Subcutaneous abdominal adipose tissue (tissue), 5 donors: ENCODE results near the gene SHB.

Source experiments
- H3K27ac ChIP-seq: one replicate; pipeline ENCODE4 v1.7.0; 2013; ENCODE audit warnings: low read depth, mild to moderate bottlenecking, inconsistent platforms, low read length, moderate library complexity
- H3K27me3 ChIP-seq, 5 donors: one replicate each; pipeline ENCODE4 v1.7.0; 2013; ENCODE audit warnings: low read length in 5 of 5, inconsistent platforms in 1 of 5; ENCODE audit not compliant: control insufficient read depth in 5 of 5, insufficient read depth in 4 of 5
- H3K36me3 ChIP-seq, 5 donors: one replicate each; pipeline ENCODE4 v1.7.0; 2013; ENCODE audit warnings: low read length in 5 of 5; ENCODE audit not compliant: control insufficient read depth in 5 of 5, insufficient read depth in 5 of 5
- H3K4me1 ChIP-seq, 5 donors: one replicate each; pipeline ENCODE4 v1.7.0; 2013; ENCODE audit warnings: low read length in 5 of 5, mild to moderate bottlenecking in 3 of 5, moderate library complexity in 1 of 5; ENCODE audit not compliant: control insufficient read depth in 5 of 5, insufficient read depth in 5 of 5
- H3K4me3 ChIP-seq, 5 donors: one replicate each; pipeline ENCODE4 v1.7.0; 2013; ENCODE audit warnings: low read length in 5 of 5, low read depth in 1 of 5
- H3K9ac ChIP-seq, 5 donors: one replicate each; pipeline ENCODE4 v1.7.0; 2013; ENCODE audit warnings: low read length in 5 of 5, mild to moderate bottlenecking in 4 of 5, moderate library complexity in 3 of 5
- H3K9me3 ChIP-seq, 5 donors: one replicate each; pipeline ENCODE4 v1.7.0; 2013; ENCODE audit warnings: low read length in 5 of 5; ENCODE audit not compliant: control insufficient read depth in 5 of 5
- donor health status: healthy.
- donor health status: healthy.
- donor health status: healthy.
- donor health status: healthy.
- donor health status: healthy.

SHB gene

DNA sequence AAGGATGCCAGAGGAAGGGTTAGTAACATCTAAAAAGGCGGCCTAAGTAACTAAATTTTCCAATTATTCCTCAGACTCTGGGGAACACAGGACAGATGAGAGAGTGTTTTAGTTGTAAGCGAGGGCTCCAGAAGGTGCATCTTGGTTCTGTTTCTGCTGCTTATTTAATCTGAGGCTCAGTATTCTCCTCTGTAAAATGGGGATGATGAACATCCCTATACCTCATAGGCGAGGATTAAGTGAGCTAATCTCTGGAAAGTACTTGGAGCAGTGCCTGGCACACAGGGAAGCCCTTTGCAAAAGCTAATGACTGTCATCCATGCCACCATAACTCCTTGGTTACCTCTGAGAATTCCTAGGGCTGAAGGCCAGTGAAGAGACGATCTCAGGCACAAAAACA is 59.0 kb downstream of the SHB start:
- Histone ChIP-seq H3K27me3 (no peaks in the 10 kb centered on the region), H3K4me1 (peaks cover 3 to 45% (median 16%) of the 10 kb centered on the region in 5 donors), H3K36me3 (peaks cover 0 to 15% (median 13%) of the 10 kb centered on the region in 5 donors), H3K9me3 (no peaks in the 10 kb centered on the region), H3K9ac (no peak overlapping the region), H3K4me3 (no peak overlapping the region), H3K27ac (no peak overlapping the region)

DNA sequence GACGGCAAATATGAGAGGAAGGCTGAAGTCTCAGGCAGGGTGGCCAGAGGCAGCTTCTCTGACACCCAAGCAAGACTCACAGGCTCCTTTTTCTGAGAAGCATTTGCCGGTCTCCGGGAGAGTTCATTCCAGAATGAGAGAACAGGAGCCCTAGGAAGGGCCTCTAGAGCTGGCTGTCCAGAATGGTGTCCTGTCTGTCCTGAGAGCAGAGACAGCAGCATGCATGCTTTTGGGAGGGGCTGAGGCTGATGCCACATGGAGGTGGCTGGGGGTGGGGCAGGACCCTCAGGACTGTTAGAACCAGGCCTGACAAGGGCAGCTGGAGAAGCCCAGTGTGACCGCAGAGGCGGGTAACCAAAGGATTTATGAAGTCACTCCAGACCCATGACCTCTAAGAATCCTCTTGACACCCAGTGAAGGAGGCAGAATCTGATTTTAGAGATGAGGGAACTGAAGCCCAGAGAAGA is 60.0 kb downstream of the SHB start:
- Histone ChIP-seq H3K36me3 (peaks cover 0 to 9% (median 5%) of the 10 kb centered on the region in 5 donors), H3K27me3 (no peaks in the 10 kb centered on the region), H3K4me1 (peaks cover 3 to 44% (median 16%) of the 10 kb centered on the region in 5 donors), H3K9me3 (no peaks in the 10 kb centered on the region), H3K4me3 (no peak overlapping the region), H3K9ac (peak overlapping the region in 2 of 5 donors; percentile 23 to 48), H3K27ac (peak overlapping the region; percentile 55)

DNA sequence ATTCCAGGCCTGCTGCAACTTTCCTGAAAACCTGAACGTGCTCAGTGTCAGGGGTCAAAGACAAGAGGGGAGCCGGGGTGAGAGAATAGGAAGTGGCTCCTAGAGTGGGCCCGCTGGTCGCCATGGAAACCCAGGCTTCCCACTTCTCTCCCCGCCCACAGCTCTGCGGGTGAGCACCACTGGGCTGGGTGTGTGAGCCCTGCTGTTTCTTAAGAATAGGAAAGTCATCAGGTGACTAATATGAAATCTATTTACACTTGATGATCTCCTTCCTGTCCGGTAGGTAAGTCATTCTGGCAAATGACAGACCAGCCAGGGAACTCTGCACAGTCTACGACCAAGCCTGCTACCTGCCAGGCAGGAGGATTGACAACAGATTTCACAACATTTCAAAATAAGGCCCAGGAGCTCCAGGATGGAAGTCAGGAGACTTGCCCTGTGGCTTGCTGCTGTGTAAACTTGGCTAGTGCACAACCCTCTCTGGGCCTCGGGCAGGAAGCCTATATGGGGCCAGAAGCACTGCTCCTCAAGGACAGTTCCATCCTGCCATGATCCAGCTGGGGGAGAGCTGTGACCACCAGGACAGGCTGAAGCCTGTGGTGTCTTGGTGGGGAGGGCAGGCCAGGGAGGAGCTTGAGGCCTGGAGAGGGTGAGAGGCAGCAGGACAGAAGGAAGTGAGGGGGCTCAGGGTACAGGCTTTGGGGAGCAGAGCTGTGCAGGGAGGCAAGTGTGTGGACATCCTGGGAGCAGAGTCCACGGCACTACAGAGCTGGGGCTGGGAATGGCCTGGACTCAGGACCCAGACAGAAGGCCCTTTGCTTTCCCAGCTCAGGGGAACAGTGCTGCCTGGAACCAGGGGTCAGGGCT is 60.6 kb downstream of the SHB start:
- H3K4me1 ChIP-seq = peaks cover 3 to 50% (median 17%) of the 10 kb centered on the region in 5 donors
- H3K9ac ChIP-seq = peak overlapping the region in 2 of 5 donors; percentile 23 to 48
- H3K9me3 ChIP-seq = no peaks in the 10 kb centered on the region
- peak overlapping the region; percentile 55 for H3K27ac ChIP-seq
- no peaks in the 10 kb centered on the region for H3K27me3 ChIP-seq
- H3K36me3 ChIP-seq = peaks cover 0 to 5% (median 5%) of the 10 kb centered on the region in 5 donors
- no peak overlapping the region for H3K4me3 ChIP-seq

DNA sequence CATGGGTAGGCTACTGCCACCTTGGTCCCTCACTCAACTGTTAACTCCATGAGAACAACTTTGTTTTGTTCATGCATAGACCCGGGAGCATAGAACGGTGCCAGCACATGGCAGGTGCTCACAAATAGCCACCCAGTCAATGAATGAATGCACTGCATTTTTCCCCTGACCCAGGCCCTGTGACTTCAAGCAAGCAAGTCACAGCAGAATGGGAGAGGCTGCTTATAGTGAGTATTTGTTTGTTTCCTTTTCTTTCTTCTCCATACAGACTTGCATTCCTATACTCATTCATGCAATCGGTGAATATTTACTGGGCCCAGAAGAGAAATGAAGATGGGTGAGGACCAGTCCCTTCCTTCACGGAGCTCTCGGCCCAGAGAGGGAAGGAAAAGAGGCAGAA is 62.0 kb downstream of the SHB start:
- Histone ChIP-seq H3K27ac (no peak overlapping the region), H3K4me3 (no peak overlapping the region), H3K9ac (no peak overlapping the region), H3K9me3 (no peaks in the 10 kb centered on the region), H3K27me3 (no peaks in the 10 kb centered on the region), H3K4me1 (peaks cover 4 to 64% (median 29%) of the 10 kb centered on the region in 5 donors), H3K36me3 (no peaks in the 10 kb centered on the region)

DNA sequence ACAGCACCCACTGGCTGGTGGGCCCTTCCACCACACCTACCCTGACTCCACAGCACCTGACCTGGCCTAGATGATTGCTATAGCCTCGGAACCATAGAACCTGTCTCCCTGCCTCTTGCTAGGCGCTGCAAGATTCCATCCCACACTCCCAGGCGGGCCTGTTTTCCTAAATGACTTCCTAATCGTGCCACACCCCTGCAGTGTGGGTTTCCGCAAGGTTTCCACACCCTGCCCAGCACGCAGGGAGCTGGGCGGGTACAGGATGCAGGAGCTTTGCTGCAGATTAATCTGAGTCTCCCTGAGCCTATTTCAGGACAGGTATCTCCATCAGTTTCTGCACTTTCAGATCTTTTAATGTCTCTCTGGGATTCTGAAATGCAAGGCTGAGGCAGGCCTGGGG is 62.9 kb downstream of the SHB start:
- Histone ChIP-seq H3K27me3 (no peaks in the 10 kb centered on the region), H3K9me3 (no peaks in the 10 kb centered on the region), H3K9ac (no peak overlapping the region), H3K36me3 (no peaks in the 10 kb centered on the region), H3K27ac (no peak overlapping the region), H3K4me3 (no peak overlapping the region), H3K4me1 (peaks cover 4 to 70% (median 29%) of the 10 kb centered on the region in 5 donors)

DNA sequence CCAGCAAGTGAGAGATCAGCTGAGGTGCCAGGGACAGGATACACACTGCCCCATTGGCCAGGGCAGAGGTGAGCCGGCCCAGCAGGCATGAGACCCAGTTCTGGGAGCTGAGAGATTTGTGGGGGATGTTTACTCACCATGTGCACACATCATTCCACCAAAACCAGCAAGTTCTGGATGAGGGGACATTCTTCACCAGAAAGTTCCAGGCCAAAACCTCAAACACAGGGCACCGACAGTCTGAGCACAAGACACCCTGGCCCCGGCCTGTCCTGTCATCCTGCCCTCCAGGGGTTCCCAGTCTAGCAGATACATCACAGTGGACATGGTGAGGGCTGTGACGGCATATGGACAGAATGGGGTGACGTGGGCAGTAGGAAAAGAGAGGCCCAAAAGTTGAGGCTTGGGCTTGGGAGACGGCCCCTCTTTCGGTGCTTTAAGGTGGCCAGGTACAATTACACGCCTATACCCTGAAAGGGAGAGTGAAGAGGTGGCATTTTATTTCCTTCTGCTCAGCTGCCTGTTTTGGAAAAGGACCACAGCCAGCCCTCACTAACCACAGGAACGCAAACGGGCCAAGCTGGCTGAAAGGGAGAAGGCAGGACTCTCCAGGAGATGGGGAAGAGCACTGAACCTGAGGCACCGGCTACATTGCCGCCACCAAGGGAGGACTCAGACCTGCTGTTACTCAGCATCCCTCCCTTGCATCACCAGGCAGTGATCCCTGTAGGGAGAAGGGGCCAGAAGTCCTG is 64.0 kb downstream of the SHB start:
- Histone ChIP-seq H3K9me3 (no peaks in the 10 kb centered on the region), H3K27ac (no peak overlapping the region), H3K27me3 (no peaks in the 10 kb centered on the region), H3K9ac (no peak overlapping the region), H3K4me1 (peaks cover 4 to 74% (median 29%) of the 10 kb centered on the region in 5 donors), H3K4me3 (no peak overlapping the region), H3K36me3 (no peaks in the 10 kb centered on the region)

DNA sequence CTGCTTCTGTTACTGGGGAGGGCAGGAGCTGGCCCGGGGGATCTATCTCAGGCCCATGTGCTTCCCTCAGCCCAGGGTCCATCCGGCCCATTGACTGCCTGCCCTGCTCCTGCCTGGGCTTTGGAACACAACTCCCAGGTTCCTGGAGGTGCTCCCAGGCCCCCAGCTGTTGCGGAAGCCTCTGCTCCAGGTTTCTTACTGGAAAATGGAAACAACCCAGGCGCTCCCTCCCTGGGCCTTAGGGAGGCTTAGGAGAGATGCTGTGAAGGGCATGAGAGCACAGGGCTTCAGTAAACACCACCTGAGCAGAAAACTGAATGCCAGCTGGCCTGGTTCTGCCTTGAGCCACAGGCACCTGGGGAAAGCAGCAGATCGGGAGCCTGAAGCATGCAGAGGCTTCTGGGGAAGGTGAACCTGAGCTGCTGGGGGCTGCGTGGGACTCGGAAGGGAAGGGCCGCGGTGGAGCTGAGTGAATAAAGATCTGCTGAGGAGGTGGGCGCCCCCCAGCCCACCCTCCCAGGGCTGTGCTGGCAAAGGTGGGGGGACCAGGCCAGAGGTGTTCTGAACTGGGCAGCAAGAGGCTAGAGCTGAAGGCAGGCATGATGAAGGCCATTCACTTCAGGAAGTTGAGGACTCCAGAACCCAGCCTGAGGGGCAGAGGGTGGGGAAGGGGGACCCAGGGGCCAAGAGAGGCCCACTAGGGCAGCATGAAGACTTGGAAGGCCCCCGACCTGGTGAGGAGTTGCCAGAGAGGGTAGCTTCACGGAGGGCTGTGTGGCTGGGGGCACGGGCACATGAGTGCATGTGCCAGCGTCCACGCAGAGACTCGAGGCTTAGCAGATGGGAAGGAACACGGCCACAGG is 64.8 kb downstream of the SHB start:
- Histone ChIP-seq H3K27me3 (no peaks in the 10 kb centered on the region), H3K4me1 (peaks cover 4 to 78% (median 30%) of the 10 kb centered on the region in 5 donors), H3K9ac (no peak overlapping the region), H3K9me3 (no peaks in the 10 kb centered on the region), H3K4me3 (no peak overlapping the region), H3K36me3 (no peaks in the 10 kb centered on the region), H3K27ac (no peak overlapping the region)

DNA sequence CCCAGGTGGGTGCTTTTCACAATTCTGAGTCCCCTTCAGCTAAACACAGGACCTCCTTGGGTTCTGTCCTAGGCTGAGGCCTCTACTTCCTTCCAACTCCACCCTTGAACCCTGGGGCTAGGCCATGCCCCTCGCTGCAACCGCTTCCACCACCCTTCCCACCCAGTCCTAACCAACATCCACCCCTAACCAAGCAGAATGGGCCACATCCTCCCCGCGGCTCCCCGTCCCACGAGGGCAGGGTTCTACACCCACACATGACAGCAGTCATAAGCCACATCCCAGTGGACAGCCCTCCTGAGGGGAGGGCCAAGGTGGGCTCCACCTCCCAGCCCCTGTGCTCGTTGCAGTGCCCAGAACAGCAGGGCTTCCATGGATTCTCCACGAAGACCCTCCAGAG is 65.8 kb downstream of the SHB start:
- no peaks in the 10 kb centered on the region for H3K9me3 ChIP-seq

DNA sequence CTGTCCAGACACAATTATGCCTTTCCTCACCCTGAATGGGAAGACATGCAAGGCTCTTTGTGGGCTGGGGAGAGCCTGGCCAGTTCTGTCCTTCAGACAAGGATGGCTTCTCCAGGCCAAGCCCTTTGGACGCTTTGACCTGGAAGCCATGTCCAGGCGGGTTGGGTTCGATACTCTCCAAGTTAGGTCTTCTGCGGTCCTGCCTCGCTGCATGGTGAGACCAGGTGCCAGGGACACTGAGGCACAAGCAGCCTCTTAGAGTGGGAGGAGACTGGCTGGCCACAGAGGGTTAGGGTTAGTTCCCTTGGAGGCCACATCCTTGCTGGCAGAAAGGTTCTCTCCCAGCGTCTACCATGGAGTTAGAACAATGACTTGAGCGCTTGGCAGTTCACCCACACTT is 67.6 kb downstream of the SHB start:
- Histone ChIP-seq H3K9ac (no peak overlapping the region), H3K9me3 (no peaks in the 10 kb centered on the region), H3K4me1 (peaks cover 7 to 63% (median 30%) of the 10 kb centered on the region in 5 donors), H3K4me3 (no peak overlapping the region), H3K27ac (no peak overlapping the region), H3K27me3 (no peaks in the 10 kb centered on the region), H3K36me3 (no peaks in the 10 kb centered on the region)

More for the DNA sequence above, 65.8 kb downstream of the SHB start:
- Histone ChIP-seq H3K9ac (no peak overlapping the region), H3K4me1 (peaks cover 7 to 76% (median 30%) of the 10 kb centered on the region in 5 donors), H3K27ac (no peak overlapping the region), H3K27me3 (no peaks in the 10 kb centered on the region), H3K36me3 (no peaks in the 10 kb centered on the region), H3K4me3 (no peak overlapping the region)
